Measurements from ENCODE around the gene IMPDH2. TPM values are rescaled to one million over a fixed set of nuclear protein-coding genes. Genes with fewer than 3 reads are reported as not detected.

Gene IMPDH2
- total RNA-seq, 1 donor from 2014 or later: 100 TPM

GRCh38 chr3:49017229-49017970 is 11.8 kb downstream of the IMPDH2 start:
- H3K27ac Mint-ChIP-seq (ENCODE audit: unreplicated experiment): no peak overlapping the region
- H3K36me3 Mint-ChIP-seq (ENCODE audit: unreplicated experiment): no peaks in the 10 kb centered on the region
- peaks cover 18% of the 10 kb centered on the region for H3K27me3 Mint-ChIP-seq (ENCODE audit: unreplicated experiment)
- H3K9me3 Mint-ChIP-seq (ENCODE audit: unreplicated experiment): peaks cover 11% of the 10 kb centered on the region
- H3K4me1 Mint-ChIP-seq (ENCODE audit: low read depth, unreplicated experiment): peaks cover 2% of the 10 kb centered on the region
- no peak for DNase-seq
- H3K4me3 Mint-ChIP-seq (ENCODE audit: unreplicated experiment): peak overlapping the region; percentile 80
- TF ChIP-seq, protein P1, sequence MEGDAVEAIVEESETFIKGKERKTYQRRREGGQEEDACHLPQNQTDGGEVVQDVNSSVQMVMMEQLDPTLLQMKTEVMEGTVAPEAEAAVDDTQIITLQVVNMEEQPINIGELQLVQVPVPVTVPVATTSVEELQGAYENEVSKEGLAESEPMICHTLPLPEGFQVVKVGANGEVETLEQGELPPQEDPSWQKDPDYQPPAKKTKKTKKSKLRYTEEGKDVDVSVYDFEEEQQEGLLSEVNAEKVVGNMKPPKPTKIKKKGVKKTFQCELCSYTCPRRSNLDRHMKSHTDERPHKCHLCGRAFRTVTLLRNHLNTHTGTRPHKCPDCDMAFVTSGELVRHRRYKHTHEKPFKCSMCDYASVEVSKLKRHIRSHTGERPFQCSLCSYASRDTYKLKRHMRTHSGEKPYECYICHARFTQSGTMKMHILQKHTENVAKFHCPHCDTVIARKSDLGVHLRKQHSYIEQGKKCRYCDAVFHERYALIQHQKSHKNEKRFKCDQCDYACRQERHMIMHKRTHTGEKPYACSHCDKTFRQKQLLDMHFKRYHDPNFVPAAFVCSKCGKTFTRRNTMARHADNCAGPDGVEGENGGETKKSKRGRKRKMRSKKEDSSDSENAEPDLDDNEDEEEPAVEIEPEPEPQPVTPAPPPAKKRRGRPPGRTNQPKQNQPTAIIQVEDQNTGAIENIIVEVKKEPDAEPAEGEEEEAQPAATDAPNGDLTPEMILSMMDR (IDR thresholded peaks at IDR 0.05; ENCODE audit: partially characterized antibody, unreplicated experiment): no peak

- peaks cover 2% of the 10 kb centered on the region for H3K4me1 Mint-ChIP-seq (ENCODE audit: low read depth, unreplicated experiment)
- H3K36me3 Mint-ChIP-seq (ENCODE audit: unreplicated experiment): no peaks in the 10 kb centered on the region
- H3K27me3 Mint-ChIP-seq (ENCODE audit: unreplicated experiment): peaks cover 18% of the 10 kb centered on the region
- TF ChIP-seq, protein P1 (IDR thresholded peaks at IDR 0.05; ENCODE audit: partially characterized antibody, unreplicated experiment): no peak
- H3K9me3 Mint-ChIP-seq (ENCODE audit: unreplicated experiment): peaks cover 11% of the 10 kb centered on the region
- no peak overlapping the region for H3K27ac Mint-ChIP-seq (ENCODE audit: unreplicated experiment)
- no peak for DNase-seq
- no peak overlapping the region for H3K4me3 Mint-ChIP-seq (ENCODE audit: unreplicated experiment)
Observed at GRCh38 chr3:49016414-49017228, 12.6 kb downstream of the IMPDH2 start.

DNA sequence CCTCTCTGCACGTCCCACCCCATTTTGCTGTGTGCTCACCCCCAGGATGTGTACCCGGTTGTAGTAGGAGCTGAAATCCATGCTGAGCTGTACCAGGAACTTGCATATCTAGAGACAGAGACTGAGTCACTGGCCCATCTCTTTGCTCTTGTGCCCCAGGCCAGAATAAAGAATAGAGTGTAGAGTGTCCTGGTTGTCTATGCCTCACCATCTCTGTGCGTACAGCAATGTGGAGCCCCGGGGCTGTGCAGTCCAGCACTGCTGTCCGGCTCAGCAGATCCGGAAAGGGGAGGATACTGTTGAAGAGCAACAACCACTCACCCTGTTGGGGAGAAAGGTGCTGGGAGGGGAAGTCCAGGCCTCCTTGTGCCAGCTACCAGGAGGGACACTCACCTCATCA is 13.4 kb downstream of the IMPDH2 start:
- Mint-ChIP-seq H3K27me3 (ENCODE audit: unreplicated experiment) (peaks cover 16% of the 10 kb centered on the region), H3K4me3 (ENCODE audit: unreplicated experiment) (no peak overlapping the region), H3K9me3 (ENCODE audit: unreplicated experiment) (peaks cover 11% of the 10 kb centered on the region), H3K4me1 (ENCODE audit: low read depth, unreplicated experiment) (peaks cover 2% of the 10 kb centered on the region), H3K36me3 (ENCODE audit: unreplicated experiment) (no peaks in the 10 kb centered on the region), H3K27ac (ENCODE audit: unreplicated experiment) (no peak overlapping the region)
- TF ChIP-seq, protein P1 (IDR thresholded peaks at IDR 0.05; ENCODE audit: partially characterized antibody, unreplicated experiment): no peak
- no peak for DNase-seq

GRCh38 chr3:49015072-49015471 is 14.1 kb downstream of the IMPDH2 start:
- Mint-ChIP-seq H3K27me3 (ENCODE audit: unreplicated experiment) (peaks cover 14% of the 10 kb centered on the region), H3K4me3 (ENCODE audit: unreplicated experiment) (no peak overlapping the region), H3K9me3 (ENCODE audit: unreplicated experiment) (peaks cover 11% of the 10 kb centered on the region), H3K36me3 (ENCODE audit: unreplicated experiment) (no peaks in the 10 kb centered on the region), H3K4me1 (ENCODE audit: low read depth, unreplicated experiment) (peaks cover 2% of the 10 kb centered on the region), H3K27ac (ENCODE audit: unreplicated experiment) (no peak overlapping the region)
- DNase-seq: no peak
- TF ChIP-seq, protein P1 (IDR thresholded peaks at IDR 0.05; ENCODE audit: partially characterized antibody, unreplicated experiment): no peak

Measured in glutamatergic neuron (in vitro differentiated cells).